ENCODE results near the gene GSN. TPM values are rescaled to one million over a fixed set of nuclear protein-coding genes. Genes with fewer than 3 reads are reported as not detected.

Gene GSN
- total RNA-seq, 1 experiment from 2014 or later = 333 TPM

Other genes starting within 250 kb of the GSN start
- 15.6 and 20.7 TPM in 2 replicates for gene C5, start 217.9 kb upstream of the GSN start, total RNA-seq (2014; rRNA removed; shearing (Covaris generic))
- 4.4 and 9.6 TPM in 2 replicates for gene CNTRL, start 193.2 kb upstream of the GSN start, total RNA-seq (2014; rRNA removed; shearing (Covaris generic))
- gene RAB14, start 66.3 kb upstream of the GSN start, total RNA-seq (2014; rRNA removed; shearing (Covaris generic)) = 23.8 and 32.8 TPM in 2 replicates
- gene STOM, start 102.1 kb downstream of the GSN start, total RNA-seq (2014; rRNA removed; shearing (Covaris generic)) = 32.2 and 41.0 TPM in 2 replicates
- not detected in 2 replicates for gene GGTA1, start 231.7 kb downstream of the GSN start, total RNA-seq (2014; rRNA removed; shearing (Covaris generic))